HG03457 (cell line): ENCODE results near the gene SCN1B.
"Not testable (repeated sequence)": the region's sequence is repeated elsewhere in the genome, so short reads cannot be mapped to it uniquely, and the experiment has no call there.

Experiments used
- ATAC-seq: cut with Tn5 transposase; IDR thresholded peaks from one replicate; pipeline ENCODE4 v1.9.1; 2021; ENCODE audit warnings: moderate number of reproducible peaks; ENCODE audit not compliant: unreplicated experiment

SCN1B gene

GRCh38 chr19:35015954-35016351 lies 14.3 kb upstream of the SCN1B start:
- ATAC-seq, result no peak

DNA sequence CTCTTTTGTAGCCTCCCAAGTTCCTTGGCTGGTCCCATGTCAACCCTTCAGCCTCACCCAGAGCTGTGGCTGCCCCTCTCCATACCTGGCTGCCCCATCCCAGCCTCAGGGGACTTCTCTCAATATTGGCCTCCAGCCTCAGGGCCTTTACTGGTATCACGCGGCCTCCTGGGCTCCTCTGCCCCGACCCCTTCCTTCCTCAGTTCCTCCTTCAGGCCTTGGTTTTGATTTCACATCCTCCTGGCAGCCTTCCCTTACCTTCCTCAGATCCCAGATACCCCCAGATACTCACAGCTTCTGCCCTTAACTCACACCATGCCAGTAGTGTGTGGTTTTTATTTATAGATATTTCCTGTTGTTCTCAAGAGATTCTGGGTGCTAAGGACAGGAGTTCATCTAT lies 12.8 kb upstream of the SCN1B start:
- no peak for ATAC-seq

GRCh38 chr19:35018379-35018778 lies 11.9 kb upstream of the SCN1B start:
- ATAC-seq, result no peak

DNA sequence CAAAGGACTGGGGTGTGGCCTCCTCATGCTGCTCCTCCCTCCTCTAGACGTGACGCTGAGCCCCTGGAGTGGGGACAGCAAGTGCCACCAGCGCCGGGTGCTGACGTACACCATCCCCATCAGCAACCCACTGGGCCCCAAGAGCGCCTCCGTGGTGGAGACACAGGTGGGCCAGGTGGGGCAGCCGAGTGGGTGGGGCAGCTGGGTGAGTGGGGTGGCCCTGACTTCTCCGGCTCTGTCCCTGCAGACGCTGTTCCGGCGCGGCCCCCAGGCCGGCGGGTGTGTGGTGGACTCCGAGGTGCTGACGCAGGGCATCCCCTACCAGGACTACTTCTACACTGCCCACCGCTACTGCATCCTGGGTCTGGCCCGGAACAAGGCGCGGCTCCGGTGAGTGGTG lies 11.1 kb upstream of the SCN1B start:
- ATAC-seq, result no peak

DNA sequence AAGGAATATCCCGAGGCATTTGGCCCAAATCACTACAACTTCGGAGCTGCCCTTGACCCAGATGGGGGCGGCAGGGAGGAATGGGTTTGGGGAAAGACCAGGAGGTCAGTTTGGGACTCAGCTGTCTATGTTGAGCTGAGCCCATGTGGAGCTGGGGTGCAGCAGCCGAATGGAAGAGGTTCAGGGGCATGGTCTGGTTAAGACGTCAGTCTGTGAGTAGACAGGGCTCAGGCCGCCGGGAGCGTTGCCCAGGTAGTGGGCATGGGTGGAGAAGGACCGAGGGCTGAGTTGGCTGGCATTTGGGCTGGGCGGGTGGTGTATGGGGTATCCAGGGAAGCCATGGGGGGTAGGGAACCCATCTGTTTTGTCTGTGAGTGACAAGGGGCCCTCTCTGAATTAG lies 9.3 kb upstream of the SCN1B start:
- ATAC-seq, result no peak

GRCh38 chr19:35021596-35021995 lies 8.7 kb upstream of the SCN1B start:
- no peak for ATAC-seq

GRCh38 chr19:35022460-35022859 lies 7.8 kb upstream of the SCN1B start:
- no peak for ATAC-seq

DNA sequence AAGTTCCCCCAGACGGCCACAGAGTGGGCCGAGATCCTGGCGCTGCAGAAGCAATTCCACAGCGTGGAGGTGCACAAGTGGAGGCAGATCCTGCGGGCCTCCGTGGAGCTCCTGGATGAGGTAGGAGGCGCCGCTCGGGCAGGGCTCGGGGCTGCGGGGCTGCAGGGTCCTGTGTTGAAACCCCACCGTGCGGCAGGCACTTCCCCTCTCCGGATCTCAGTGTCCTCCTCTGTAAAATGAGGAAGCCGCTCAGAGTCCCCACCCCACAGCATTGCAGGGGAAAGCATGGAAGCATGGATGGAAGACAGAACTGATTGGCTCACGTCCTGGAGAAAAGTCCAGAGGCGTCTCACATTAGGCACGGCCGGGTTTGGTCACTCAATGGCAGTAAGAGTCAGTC lies 6.8 kb upstream of the SCN1B start:
- ATAC-seq, result no peak

DNA sequence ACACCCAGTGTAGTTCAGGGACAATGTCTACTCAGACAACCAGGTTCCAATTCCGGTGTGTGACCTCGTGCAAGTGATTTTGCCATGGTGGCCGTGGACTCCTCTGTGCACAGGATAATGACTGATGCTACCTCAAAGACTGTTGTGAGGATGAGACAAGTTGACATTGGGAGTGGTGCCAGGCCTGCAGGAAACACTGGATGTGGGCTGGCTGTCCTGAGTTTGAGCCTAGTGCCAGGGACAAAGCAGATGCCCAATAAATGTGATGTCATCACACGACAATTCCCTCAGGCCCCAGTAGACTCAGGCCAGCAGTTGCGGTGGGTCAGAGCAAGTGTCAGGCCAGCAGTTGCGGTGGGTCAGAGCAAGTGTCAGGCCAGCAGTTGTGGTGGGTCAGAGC lies 6.2 kb upstream of the SCN1B start:
- no peak for ATAC-seq

DNA sequence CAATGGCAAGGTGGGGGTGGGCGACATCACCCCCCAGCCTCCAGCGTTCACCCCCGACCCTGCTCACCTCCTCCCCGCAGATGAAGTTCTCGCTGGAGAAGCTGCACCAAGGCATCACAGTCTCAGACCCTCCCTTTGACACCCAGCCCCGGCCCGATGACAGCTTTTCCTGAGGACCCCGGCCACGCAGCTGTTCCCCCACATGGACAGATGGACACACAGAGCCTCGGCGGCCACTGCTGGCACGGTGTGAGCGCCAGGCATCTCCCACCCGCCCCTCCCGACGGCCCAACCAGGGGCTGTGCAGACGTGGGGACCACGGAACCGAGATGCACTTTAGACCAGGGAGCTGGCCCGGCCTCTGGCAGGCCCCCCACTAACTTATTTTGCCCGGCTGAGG lies 4.3 kb upstream of the SCN1B start:
- ATAC-seq, result no peak

DNA sequence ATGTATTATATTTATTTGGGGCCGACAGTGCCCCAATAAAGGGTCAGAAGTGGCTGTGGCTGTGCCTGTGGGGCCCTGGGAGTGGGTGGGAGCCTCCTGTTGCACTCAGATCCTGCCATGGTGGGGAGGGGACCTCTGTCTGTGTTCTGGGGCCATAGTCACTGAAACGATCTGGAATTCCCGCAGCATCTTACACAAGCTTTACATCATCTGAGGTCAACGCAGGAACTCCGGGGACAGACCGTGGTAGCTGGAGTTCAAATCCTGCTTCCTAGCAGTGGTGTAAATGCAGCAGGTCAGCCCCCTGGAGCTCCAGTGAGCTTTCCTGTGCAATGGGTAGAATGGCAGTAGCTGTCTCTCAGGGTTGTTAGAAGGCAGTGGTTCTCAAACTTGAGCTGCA lies 3.9 kb upstream of the SCN1B start:
- no peak for ATAC-seq

- no peak for ATAC-seq
Measured at GRCh38 chr19:35027009-35027408, 3.3 kb upstream of the SCN1B start.

DNA sequence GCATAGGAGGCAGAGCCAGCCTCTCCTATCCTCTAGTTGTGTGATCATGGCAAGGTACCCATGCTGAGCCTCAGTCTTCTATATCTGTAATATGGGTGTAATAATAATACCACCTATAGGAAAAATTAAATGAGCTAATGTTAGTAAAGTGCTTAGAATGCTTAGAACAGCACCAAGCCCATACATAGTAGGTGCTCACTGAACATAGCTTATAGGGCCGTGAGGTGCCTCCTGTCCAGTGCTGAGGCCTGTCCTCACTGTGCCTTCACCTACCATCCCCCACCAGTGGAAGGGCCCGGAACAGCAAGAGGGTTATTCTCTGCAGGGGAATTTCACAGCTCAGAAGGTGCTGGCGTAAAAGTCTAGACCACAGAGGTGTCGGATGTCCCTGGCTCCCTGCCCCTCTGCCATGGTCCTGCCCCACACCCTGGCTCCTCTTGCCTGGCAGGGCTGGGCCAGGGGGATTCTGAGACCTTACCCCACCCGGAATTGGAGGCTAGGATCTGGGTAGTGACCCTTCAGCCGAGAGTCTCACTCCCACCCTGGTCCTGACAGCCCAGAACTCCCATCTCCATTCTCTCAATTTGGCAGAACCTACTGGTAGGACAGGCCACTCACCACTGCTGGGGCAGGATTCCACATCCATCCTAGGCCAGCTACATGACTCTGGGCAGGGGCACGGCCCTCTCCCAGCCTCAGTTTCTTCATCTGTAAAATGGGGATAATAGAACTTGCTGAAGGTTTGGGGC lies 2.2 kb upstream of the SCN1B start:
- no peak for ATAC-seq

- ATAC-seq, result not testable (repeated sequence)
Measured at GRCh38 chr19:35028600-35028885, 1.7 kb upstream of the SCN1B start.

- not testable (repeated sequence) for ATAC-seq
Measured at GRCh38 chr19:35029275-35029736, 964 bp upstream of the SCN1B start.

- no peak for ATAC-seq
Measured at GRCh38 chr19:35029737-35030256, 473 bp upstream of the SCN1B start.

DNA sequence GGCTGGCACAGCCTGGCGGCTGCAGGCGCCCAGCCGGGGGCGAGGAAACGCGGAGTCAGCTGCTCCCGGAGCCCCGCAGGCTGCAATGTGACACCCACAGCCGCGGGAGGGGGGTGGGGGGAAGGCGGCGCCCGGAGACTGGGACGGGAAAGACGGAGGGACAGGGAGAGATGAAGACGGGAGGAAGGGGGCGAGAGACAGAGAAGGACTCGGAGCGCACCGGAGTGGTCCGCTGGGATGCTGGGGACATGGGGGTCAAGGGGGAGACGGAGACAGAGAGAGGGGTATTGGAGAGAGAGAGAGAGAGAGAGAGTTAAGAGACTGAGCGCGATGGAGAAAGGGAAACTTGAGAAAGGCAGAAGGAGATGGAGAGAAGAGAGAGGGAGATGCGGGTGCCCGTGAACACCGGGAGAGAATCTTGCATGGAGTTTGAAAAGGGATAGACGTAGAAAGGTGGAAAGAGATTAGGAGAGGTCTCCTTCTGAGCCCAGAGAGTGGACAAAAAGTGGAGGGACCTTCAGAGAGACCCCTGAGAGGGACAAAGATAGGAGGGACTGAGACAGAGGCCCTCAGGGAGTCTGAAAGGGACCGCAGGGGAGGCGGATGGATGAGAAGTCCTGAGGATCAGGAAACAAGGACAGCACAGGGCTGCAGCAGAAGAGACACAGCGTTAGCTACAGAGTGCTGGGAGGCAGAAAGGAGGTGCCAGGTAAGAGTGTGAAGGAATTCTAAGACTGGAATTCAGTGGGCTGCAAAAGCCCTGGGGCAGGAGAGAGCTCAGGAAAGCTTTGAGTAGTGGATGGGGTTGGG lies 1.0 kb downstream of the SCN1B start:
- no peak for ATAC-seq

- no peak for ATAC-seq
Measured at GRCh38 chr19:35032356-35032865, 2.1 kb downstream of the SCN1B start.

- no peak for ATAC-seq
Measured at GRCh38 chr19:35033067-35034004, 3.1 kb downstream of the SCN1B start.

DNA sequence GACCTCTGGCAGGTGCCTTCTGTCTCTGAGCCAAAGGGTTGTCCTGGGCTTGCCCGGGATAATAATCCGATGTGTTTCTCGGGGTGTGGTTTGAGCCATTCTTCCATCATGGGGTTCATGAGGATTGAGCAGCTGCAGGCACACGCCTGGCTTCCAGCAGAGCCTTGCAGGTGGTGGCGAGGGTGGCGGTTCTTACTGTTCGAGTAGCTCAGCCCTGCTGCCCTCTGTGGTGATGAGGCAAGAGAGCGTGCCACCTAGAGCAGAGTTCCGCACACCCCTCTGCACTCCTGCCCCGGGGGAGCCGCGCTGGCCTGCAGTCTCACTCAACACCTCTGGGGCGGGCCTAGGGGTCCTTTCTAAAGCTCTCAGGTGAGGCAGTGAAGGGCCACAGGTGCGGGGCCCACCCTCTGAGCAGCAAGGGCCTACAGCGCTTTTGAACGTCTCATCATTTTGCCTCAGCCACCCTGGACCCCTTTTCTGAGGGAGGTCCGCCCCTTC lies 3.8 kb downstream of the SCN1B start:
- no peak for ATAC-seq
